ENCODE results near the gene FAP.

Gene FAP

GRCh38 chr2:162256591-162256991 lies 13.3 kb upstream of the FAP start:
- H3K4me3 ChIP-seq (replicated peaks; ENCODE audit: low read depth, low read length) = no peak overlapping the region
- DNase-seq (ENCODE audit: extremely low read depth, low read depth) = no peak
- TF ChIP-seq CTCF (IDR thresholded peaks at IDR 0.05; ENCODE audit: low read depth, low read length, missing control alignments) = no peak

GRCh38 chr2:162254236-162254871 lies 11.1 kb upstream of the FAP start:
- DNase-seq (ENCODE audit: extremely low read depth, low read depth) = no peak
- H3K4me3 ChIP-seq (replicated peaks; ENCODE audit: low read depth, low read length) = no peak overlapping the region
- TF ChIP-seq CTCF (IDR thresholded peaks at IDR 0.05; ENCODE audit: low read depth, low read length, missing control alignments) = no peak

GRCh38 chr2:162253435-162253834 lies 10.2 kb upstream of the FAP start:
- no peak for DNase-seq (ENCODE audit: extremely low read depth, low read depth)
- no peak overlapping the region for H3K4me3 ChIP-seq (replicated peaks; ENCODE audit: low read depth, low read length)
- TF ChIP-seq CTCF (IDR thresholded peaks at IDR 0.05; ENCODE audit: low read depth, low read length, missing control alignments) = no peak

GRCh38 chr2:162252153-162252552 lies 8.9 kb upstream of the FAP start:
- no peak for DNase-seq (ENCODE audit: extremely low read depth, low read depth)
- H3K4me3 ChIP-seq (replicated peaks; ENCODE audit: low read depth, low read length) = no peak overlapping the region

GRCh38 chr2:162245781-162246180 lies 2.5 kb upstream of the FAP start:
- no peak for TF ChIP-seq CTCF (IDR thresholded peaks at IDR 0.05; ENCODE audit: low read depth, low read length, missing control alignments)
- no peak overlapping the region for H3K4me3 ChIP-seq (replicated peaks; ENCODE audit: low read depth, low read length)
- no peak for DNase-seq (ENCODE audit: extremely low read depth, low read depth)

More at GRCh38 chr2:162252153-162252552, 8.9 kb upstream of the FAP start:
- TF ChIP-seq CTCF (IDR thresholded peaks at IDR 0.05; ENCODE audit: low read depth, low read length, missing control alignments) = no peak

- TF ChIP-seq CTCF (IDR thresholded peaks at IDR 0.05; ENCODE audit: low read depth, low read length, missing control alignments) = no peak
- H3K4me3 ChIP-seq (replicated peaks; ENCODE audit: low read depth, low read length) = no peak overlapping the region
- DNase-seq (ENCODE audit: extremely low read depth, low read depth) = no peak
Observed at GRCh38 chr2:162245061-162245460, 1.8 kb upstream of the FAP start.

- H3K4me3 ChIP-seq (replicated peaks; ENCODE audit: low read depth, low read length) = no peak overlapping the region
- TF ChIP-seq CTCF (IDR thresholded peaks at IDR 0.05; ENCODE audit: low read depth, low read length, missing control alignments) = no peak
- DNase-seq (ENCODE audit: extremely low read depth, low read depth) = peak; percentile 70
Observed at GRCh38 chr2:162244541-162245031, 1.3 kb upstream of the FAP start.

All from HFF-Myc (cell line).